ENCODE results near the gene GPATCH4.

DNA sequence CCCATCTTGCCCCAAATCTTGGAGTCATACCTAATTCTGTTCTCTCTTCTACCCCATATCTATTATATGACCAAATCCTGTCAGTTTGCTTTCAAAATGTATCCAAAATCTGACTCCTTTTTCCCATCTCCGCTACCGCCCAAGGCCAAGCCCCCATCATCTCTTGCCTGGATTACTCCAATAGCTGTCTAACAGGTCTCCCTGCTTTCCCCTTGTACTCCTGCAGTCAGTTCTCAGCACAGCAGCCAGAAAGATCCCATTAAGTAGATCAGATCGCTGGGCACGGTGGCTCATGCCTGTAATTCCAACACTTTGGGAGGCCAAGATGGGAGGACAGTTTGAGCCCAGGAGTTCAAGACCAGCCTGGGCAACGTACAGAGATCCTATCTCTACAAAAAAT, 48.8 kb downstream of the GPATCH4 start:
- TF ChIP-seq ESRRG (CRISPR knock-in tag; IDR thresholded peaks at IDR 0.05) (no peak), ZNF8 (CRISPR knock-in tag; IDR thresholded peaks at IDR 0.05) (no peak), RARB (CRISPR knock-in tag; IDR thresholded peaks at IDR 0.05) (no peak), GLIS3 (CRISPR knock-in tag; IDR thresholded peaks at IDR 0.05) (no peak), ZC3H10 (CRISPR knock-in tag; IDR thresholded peaks at IDR 0.05) (no peak), SNAI2 (CRISPR knock-in tag; IDR thresholded peaks at IDR 0.05) (no peak), OSR1 (CRISPR knock-in tag; IDR thresholded peaks at IDR 0.05) (no peak), TCF4 (CRISPR knock-in tag; IDR thresholded peaks at IDR 0.05; ENCODE audit: borderline replicate concordance) (no peak), PPARA (CRISPR knock-in tag; IDR thresholded peaks at IDR 0.05; ENCODE audit: borderline replicate concordance) (no peak)
- TF ChIP-seq, protein P1, sequence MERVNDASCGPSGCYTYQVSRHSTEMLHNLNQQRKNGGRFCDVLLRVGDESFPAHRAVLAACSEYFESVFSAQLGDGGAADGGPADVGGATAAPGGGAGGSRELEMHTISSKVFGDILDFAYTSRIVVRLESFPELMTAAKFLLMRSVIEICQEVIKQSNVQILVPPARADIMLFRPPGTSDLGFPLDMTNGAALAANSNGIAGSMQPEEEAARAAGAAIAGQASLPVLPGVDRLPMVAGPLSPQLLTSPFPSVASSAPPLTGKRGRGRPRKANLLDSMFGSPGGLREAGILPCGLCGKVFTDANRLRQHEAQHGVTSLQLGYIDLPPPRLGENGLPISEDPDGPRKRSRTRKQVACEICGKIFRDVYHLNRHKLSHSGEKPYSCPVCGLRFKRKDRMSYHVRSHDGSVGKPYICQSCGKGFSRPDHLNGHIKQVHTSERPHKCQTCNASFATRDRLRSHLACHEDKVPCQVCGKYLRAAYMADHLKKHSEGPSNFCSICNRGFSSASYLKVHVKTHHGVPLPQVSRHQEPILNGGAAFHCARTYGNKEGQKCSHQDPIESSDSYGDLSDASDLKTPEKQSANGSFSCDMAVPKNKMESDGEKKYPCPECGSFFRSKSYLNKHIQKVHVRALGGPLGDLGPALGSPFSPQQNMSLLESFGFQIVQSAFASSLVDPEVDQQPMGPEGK (CRISPR knock-in tag; IDR thresholded peaks at IDR 0.05; ENCODE audit: borderline replicate concordance), result no peak
- TF ChIP-seq, protein P2, sequence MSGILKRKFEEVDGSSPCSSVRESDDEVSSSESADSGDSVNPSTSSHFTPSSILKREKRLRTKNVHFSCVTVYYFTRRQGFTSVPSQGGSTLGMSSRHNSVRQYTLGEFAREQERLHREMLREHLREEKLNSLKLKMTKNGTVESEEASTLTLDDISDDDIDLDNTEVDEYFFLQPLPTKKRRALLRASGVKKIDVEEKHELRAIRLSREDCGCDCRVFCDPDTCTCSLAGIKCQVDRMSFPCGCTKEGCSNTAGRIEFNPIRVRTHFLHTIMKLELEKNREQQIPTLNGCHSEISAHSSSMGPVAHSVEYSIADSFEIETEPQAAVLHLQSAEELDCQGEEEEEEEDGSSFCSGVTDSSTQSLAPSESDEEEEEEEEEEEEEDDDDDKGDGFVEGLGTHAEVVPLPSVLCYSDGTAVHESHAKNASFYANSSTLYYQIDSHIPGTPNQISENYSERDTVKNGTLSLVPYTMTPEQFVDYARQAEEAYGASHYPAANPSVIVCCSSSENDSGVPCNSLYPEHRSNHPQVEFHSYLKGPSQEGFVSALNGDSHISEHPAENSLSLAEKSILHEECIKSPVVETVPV (CRISPR knock-in tag; IDR thresholded peaks at IDR 0.05), result no peak
